GM18517 (cell line): ENCODE data around the gene SLC28A2.
A peak's percentile ranks its signal among the peaks of the same experiment; 100 is the strongest.
"Not testable (repeated sequence)": the region's sequence is repeated elsewhere in the genome, so short reads cannot be mapped to it uniquely, and the experiment has no call there.

Experiments
- ATAC-seq: cut with Tn5 transposase; IDR thresholded peaks from one replicate; pipeline ENCODE4 v1.9.1; 2021; ENCODE audit warnings: mild to moderate bottlenecking, moderate library complexity; ENCODE audit not compliant: unreplicated experiment

SLC28A2 gene

DNA sequence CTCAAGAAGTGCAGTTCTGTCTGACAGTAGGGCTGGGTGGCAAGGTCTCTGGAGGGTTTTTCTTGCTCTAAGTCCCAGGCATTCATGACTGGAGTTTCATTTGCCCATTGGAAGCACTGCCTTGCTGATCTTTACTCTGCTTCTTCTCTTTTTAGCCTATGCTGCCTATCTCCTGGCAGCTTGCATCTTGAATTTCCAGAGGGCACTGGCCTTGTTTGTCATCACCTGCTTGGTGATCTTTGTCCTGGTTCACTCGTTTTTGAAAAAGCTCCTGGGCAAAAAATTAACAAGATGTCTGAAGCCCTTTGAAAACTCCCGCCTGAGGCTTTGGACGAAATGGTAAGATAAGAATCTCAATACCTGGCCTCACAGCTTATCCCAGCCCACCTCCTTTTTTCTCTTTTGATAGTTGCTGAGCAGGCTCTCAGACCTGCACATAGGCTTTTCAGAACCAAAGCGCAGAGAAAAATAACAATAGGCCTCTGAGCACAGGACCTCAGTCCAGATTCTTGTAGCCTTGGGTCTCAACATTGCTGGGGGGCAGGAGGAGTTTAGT is 10.9 kb downstream of the SLC28A2 start:
- no peak for ATAC-seq

DNA sequence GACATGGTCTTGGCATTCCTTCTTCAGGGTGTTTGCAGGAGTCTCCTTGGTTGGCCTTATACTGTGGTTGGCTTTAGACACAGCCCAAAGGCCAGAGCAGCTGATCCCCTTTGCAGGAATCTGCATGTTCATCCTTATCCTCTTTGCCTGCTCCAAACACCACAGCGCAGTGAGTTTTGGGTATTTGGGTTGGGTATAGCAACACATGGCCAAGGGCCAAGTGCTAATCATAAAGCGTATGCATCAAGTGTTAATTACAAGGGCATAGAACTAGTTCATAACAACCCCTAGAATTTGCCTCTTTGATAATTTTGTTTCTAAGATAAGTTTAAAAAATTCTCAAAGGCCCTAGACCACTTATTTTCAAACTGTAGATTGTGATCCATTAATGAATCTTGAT is 11.8 kb downstream of the SLC28A2 start:
- ATAC-seq = no peak

DNA sequence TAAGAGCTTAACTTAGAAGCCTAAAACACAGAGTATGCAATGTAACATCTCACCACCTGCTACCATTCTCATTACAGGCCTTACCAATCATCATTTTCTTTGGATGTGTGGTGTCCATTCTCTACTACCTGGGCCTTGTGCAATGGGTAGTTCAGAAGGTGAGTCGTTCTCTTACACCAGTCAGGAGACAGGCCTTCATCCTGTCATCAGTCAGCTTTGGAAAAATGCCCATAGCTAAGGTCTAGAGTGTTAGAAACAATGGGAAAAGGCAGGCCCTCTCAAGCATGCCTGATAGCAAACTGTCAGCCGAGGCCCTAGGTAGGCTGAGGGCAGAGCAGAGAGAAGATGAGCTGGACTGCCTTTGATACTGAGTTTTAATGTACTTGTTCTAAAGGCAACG is 13.5 kb downstream of the SLC28A2 start:
- ATAC-seq = no peak

DNA sequence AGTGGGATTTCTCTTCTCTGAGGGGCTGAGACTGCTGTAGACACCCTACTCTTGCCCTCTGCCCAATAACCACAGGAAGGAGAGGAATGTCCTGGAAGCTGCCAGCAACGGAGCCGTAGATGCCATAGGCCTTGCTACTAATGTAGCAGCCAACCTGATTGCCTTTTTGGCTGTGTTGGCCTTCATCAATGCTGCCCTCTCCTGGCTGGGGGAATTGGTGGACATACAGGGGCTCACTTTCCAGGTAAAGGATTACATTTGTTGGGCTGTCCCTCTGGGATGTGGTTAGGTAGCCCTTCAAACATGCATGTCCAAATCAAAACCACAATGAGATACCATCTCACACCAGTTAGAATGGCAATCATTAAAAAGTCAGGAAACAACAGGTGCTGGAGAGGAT is 16.1 kb downstream of the SLC28A2 start:
- ATAC-seq = no peak

DNA sequence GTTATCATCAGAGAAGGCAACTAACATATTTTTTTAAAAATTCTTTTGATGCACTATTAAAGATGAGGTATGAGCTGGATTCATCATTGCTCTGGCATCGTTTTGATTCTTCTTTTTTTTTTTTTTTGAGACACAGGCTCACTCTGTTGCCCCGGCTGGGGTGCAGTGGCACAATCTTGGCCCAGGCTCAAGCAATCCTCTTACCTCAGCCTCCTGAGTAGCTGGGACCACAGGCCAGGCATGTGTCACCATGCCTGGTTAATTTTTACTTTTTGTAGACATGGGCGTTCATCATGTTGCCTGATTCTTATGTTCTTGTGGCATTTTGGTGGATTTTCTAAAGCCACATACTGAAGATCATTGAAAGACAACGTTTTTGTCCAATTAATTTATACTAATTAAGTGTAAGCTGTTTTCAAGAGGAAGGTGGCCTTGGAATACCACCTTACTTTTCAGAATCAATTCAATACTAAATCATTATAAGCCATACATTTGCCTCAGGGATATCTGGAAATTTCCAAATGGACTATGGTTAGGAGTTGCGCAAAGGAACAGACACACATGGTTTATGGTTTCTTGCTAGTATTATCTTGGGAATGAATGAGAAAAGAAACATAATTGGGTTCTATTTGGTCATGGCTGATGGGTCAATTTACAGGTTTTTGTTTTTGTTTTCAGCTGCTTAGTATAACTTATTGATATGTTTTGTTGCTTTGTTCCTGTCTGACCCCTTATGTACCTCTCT is 22.8 kb downstream of the SLC28A2 start:
- ATAC-seq = no peak

DNA sequence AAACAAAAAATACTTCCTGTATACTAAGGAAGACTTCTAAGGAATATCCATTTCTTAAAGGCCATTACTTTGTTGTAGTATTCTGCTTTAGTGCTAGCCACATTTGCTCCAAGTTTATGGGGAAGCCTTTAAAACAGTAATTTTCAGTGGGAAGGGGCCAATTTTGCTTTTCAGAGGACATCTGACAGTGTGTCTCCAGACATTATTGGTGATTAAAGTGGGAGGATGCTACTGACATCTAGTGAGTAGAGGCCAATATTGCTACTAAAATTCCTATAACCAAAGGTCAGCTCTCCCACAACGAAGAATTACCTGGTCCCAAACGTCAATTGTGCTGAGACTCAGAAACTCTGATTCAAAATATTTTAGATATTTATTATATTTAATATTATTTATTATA is 24.8 kb downstream of the SLC28A2 start:
- no peak for ATAC-seq

DNA sequence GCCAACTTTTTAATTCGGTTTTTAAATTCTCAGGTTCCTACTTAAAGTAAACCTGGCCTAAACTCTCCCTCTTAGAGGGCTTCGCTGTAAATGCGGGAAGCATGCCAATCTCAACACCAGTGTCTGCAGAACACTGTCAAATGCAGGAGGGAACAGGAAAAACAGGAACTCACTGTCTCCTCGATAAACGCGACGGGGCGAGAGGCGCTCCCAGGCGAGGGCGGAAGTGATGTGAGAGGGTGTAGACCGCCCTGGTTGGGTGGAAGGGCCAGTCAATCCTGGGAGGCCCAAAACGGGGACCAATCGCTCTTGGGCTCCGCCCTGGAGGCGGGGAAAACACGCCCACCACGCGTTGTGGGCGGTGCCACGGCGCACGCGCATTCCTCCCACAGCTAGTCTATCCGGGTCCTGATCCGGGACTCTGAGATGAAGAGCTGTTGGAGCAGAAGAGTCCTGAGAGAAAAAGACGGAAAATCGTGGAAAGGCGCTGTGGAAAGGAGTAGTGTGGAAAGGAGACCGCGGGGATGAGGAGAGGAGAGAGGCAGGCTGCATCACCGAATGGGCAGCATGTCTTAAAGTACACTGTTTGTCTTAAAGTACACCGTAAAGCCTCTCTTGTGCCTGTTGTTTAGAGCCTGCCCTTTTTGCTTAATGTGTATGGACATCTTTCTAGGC is 27.1 kb downstream of the SLC28A2 start:
- ATAC-seq = peak; percentile 98

DNA sequence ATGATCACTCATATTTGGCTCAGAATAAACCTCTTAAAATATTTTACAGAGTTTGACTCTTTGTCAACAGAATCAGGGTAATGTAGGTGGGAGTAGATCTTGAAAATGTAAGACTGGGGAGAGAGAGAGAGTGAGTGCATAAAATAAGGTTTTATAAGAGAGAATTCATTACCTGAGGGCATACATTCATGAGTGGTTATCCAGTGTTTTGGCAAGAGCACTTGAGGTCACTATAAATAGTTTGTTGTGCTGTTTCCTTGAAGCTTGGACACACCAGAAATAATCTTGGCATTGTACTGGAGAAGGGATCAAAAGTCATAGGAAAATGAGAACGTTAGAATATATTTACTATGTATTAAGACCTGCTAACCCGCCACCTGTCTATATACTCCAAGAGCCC is 33.4 kb downstream of the SLC28A2 start:
- ATAC-seq = no peak

DNA sequence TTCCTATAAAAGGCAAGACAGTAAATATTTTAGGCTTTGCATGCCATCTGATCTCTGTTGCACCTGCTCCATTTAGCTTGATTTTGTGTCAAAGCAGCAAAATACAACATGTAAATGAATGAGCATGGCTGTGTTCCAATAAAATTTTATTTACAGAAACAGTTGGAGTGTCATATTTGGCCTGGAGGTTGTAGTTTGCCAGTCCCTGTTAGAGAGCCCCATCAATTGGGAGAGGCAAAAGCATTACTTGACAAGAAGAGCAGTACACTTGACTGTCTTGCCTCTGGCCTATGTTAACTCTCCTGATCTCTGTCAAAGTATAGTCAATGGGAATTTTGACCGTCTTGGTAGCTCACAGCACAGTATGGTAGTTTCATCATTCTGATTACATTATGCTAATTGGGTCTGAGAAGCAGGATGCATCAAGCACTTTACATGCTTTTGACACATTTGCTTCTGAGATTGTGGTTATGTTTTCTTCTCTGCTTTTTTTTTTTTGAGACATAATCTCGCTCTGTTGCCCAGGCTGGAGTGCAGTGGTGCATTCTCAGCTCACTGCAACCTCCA is 35.4 kb downstream of the SLC28A2 start:
- ATAC-seq = no peak

DNA sequence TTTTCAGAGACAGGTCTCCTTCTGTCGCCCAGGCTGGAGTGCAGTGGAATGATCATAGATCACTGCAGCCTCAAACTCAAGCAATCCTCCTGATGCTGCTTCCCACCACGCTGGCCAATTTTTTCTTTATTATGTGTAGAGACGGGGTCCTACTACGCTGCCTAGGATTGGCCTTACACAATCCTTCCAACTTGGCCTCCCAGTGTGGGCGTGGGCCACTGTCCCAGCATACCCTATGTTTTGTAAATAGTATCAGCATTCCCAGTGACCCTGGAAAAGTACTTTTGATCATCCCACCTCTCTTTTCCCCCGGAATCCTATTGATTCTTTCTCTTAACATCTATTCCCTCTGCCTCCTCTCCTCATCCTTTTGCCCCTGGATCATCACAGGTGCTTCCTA is 36.9 kb downstream of the SLC28A2 start:
- no peak for ATAC-seq

DNA sequence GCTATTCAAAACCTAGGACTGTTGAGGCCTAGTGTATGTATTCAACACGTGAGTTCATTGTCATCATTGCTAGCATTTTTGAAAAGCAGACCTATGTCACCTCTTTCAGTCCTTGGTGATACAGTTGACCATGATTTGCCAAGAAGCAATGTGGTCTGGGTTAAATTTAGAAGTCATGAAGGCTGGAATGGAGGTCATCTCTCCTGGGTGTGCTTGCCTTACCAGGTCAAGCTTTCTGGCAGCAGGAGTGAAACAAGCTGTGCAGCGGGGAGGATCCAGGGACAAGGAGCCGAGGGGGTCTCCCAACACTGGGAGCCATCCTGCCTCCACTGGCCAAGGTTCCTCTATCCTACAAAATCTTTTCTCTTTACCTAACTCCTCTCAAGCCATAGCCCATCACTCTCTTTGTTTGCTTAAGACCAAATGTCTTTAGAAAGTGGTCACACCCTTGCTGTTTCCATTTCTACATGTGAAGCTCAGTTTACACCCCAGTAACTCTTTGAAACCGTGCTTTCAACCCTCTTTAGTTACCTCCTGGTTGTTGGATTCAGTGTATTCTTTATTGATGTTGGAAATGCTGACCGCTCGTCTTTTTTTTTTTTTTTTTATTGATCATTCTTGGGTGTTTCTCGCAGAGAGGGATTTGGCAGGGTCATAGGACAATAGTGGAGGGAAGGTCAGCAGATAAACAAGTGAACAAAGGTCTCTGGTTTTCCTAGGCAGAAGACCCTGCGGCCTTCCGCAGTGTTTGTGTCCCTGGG is 40.0 kb downstream of the SLC28A2 start:
- ATAC-seq = no peak

DNA sequence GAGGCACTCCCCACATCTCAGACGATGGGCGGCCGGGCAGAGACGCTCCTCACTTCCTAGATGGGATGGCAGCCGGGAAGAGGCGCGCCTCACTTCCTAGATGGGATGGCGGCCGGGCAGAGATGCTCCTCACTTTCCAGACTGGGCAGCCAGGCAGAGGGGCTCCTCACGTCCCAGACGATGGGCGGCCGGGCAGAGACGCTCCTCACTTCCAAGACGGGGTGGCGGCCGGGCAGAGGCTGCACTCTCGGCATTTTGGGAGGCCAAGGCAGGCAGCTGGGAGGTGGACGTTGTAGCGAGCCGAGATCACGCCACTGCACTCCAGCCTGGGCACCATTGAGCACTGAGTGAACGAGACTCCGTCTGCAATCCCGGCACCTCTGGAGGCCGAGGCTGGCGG is 41.3 kb downstream of the SLC28A2 start:
- ATAC-seq = not testable (repeated sequence)

DNA sequence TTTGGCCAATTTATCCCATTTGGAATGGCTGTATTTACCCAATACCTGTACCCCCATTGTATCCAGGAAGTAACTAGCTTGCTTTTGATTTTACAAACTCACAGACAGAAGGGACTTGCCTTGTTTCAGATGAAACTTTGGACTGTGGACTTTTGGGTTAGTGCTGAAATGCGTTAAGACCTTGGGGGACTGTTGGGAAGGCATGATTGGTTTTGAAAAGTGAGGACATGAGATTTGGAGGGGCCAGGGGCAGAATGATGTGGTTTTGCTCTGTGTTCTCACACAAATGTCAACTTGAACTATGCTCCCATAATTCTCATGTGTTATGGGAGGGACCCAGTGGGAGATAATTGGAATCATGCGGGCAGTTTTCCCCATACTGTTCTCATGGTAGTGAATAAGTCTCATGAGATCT is 46.9 kb downstream of the SLC28A2 start:
- ATAC-seq = not testable (repeated sequence)

DNA sequence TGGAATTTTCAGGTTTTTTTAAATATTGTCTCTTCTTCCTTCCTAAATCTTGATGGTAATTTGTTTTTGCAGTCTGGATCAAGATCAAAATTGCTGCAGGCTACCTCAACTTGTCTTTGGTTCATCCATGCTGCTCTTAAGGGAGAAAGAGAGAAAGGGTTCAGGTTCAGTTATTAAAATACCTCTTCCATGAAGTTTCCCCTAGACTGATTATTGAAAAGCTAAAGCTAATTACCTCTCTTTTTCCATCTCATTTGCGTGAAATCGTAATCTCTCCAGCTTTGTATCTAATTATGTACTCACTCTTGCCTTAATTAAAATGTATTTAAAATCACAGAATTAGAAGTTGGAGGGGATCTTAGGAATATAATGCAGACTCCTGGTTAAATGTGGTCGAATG is 52.7 kb downstream of the SLC28A2 start:
- ATAC-seq = no peak

DNA sequence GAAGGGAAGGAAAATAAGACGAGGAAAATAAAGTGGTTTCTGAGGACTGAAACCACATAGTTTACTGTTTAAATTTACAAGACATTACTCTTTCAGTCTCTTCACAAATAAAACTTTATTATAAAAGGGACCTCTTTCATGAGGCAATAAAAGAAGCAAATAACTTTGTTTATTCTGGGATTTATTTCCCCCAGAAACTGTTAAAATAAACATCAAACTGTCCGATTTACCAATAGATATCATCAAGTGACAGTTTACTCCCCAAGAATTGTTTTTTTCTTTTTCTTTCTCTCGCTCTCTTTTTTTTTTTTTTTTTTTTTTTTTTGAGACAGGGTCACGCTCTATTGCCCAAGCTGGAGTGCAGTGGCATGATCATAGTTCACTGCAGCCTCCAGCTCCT is 54.1 kb downstream of the SLC28A2 start:
- ATAC-seq = no peak

DNA sequence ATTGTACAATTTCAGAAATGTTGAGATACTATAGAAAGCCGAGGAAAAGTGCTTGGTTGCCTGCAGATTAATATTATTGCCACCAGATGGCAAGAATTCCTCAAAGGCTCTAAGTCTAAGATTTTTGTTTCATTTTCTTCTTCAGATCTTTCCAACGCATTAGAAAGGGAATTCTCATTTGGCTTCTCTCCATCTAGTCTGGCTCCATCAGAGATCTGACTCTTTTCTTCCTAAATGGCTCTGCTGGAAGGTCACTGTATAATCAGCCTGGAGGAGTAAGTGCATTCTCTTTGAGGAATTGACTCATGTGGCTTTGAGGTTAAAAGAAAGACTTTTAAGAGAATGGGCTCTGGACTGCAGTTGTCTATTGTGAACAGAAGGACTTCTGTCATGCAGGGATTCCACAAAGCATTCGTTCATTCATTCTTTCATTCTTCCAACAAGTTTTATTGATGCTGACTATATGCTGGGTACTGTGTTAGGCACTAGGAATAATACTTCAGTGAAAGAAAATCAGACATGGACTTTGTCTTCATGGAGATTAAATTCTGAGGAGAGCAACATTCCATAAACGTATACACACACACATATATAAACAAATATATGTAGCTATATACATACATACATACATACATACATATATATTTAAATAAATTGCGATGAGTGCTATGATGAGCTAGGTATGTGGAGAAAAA is 55.3 kb downstream of the SLC28A2 start:
- no peak for ATAC-seq

DNA sequence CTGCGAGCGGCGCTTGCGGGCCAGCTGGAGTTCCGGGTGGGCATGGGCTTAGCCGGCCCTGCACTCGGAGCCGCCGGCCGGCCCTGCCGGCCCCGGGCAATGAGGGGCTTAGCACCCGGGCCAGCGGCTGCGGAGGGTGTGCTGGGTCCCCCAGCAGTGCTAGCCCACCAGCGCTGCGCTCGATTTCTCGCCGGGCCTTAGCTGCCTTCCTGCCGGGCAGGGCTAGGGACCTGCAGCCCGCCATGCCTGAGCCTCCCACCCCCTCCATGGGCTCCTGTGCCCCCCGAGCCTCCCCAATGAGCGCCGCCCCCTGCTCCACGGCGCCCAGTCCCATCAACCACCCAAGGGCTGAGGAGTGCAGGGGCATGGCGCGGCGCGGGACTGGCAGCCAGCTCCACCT is 62.1 kb downstream of the SLC28A2 start:
- not testable (repeated sequence) for ATAC-seq

DNA sequence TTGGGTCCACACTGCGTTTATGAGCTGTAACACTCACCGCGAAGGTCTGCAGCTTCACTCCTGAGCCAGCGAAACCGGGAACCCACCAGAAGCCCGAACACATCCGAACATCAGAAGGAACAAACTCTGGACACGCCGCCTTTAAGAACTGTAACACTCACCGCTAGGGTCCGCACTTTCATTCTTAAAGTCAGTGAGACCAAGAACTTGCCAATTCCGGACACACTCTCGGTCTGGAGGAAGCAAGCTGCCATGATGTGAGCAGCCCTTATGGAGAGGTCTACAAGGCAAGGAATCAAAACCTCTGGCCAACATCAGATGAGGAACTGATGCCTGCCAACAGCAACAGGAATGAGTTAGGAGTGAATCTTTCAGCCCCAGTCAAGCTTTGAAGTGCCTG is 62.9 kb downstream of the SLC28A2 start:
- ATAC-seq = no peak

DNA sequence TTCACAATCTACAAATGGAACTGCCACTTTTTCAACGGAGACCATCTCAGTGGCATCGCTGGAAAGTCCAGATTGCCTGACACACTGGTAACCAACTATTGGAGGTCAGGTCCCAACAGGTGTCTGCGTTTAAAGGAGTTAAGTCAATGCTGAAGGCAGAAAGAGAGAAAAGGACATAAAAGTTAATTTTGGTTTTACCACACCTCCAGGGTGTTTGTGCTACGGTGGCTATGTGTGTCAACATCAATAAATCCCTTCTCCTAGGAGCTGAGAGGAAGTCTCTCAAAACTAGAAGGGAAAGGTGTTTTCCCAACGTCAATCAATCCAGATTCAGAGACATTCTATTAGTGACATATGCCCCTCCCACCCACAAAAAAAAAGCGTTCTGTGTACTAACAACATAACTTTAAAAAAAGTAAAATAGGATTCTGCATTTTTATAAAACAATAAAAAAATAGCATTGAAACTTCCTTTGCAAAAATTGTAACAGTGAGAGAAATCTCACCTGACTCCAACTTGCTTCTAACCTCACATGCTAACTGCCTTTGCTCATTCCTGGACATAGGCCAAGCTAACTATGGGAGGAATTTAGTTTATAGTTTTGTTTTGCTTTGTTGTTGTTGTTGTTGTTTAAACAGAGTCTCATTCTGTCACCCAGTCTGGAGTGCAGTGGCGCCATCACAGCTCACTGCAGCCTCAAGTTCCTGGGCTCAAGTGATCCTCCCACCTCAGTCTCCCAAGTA is 67.6 kb downstream of the SLC28A2 start:
- ATAC-seq = no peak

DNA sequence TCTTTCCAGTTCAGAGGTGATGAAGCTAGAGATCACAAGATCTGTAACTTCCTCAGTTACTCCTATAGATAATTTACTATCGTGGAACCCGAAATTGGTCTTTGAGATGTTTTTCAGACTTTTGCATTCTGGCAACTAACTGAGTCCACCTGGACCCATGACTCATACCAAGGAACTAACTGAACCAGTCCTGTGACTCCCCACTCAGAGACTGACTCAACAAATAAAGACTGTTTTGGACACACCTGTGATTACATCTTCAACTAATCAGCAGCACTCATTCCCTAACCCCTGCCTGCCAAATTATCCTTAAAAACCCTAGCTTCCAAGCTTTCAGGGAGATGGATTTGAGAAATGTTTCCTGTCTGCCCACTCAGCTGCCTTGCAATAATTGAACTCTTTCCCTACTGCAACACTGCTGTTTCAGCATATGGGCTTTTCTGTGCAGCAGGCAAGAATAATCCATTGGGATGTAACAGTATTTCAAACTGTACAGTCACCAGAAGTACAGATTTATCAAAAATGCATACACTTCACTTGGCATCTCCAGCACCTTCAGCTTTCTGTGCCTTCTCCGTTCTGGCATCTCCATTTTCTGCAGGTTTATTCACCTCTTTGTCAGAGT is 68.7 kb downstream of the SLC28A2 start:
- no peak for ATAC-seq
